ENCODE measurements around the gene JMJD1C. TPM values are rescaled to one million over a fixed set of nuclear protein-coding genes. Genes with fewer than 3 reads are reported as not detected.

The JMJD1C gene
- total RNA-seq, 1 donor from 2014 or later = 186 TPM

DNA sequence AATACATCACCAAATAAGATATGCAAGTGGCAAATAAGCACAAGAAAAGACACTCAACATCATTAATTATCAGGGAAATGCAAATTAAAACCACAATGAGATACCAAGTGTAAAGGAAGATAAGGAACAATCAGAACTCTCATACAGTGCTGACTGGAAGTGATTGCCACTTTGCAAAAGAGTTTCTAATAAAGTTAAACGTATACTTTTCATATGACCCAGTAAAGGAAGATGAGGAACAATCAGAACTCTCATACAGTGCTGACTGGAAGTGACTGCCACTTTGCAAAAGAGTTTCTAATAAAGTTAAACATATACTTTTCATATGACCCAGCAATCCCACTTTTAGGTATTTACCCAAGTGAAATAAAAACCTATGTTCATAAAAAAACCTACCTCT, 12.2 kb upstream of the JMJD1C start:
- DNase-seq = no peak

DNA sequence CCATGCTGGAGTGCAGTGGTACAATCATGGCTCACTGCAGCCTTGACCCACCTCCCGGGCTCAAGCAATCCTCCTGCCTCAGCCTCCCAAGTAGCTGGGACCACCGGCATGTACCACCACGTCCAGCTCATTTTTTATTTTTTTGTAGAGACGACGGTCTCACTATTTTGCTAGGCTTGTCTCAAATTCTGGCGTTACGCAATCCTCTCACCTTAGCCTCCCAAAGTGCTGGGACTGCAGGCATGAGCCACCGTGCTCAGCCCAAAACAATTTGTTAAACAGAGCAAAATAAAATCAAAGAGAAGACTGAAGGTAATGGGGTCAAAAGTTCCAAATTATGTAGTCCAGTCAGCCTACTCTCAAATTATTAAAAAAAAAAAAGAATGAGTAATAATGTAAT, 8.7 kb upstream of the JMJD1C start:
- DNase-seq = no peak

DNA sequence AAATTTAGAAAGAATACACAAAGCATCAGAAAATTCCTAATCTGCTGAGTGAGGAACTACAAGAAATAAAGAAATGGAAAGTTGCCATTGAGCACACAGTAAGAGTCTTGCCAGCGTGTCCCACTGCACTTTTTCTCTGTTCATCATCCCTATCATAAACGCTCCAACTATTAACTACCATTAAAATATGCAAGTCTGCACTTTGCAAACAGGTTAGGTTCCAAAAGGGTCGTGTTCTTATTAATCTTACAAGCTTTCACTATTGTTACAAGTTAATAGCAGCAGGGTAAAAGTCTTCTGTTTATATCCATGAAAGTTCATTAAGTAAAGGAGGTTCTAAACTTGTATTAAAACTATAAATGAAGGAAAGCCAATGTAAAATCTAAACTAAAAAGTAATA, 5.2 kb upstream of the JMJD1C start:
- DNase-seq = no peak

DNA sequence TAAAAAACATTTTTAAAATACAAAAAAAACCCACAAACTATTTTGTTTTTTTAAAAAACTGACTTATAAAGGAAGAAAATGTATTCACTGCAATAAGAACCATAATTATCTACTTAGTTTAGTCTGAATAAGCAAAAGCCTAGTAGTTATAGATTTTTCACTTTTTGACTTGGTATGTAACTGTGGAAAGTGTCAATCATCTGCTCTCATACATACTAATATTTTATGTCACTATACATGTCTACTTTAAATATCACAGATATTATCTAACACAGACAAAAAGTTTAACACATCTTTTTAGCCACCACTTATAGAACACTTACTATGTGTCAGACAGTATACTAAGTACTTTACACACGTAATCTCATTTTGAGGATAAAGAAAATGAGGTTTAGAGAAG, 3.2 kb upstream of the JMJD1C start:
- no peak for DNase-seq

DNA sequence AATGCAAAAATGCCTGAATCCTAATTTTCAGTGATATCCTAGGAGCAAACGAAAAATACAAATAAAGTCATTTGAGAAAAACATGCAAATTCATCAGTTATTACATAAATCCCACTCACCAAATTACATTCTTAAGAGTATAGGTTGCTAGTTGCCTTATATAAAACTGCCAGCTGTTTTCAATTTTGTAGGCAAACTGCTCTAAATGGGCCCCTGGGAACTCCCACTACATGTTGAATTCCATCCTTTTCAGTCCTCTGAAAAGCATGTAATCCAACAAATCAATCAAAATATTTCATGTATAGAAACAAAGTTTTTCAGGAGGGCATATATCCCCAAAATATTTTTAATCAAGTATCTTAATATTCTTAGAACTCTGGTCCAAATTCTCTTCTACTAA, 2.1 kb upstream of the JMJD1C start:
- no peak for DNase-seq

DNA sequence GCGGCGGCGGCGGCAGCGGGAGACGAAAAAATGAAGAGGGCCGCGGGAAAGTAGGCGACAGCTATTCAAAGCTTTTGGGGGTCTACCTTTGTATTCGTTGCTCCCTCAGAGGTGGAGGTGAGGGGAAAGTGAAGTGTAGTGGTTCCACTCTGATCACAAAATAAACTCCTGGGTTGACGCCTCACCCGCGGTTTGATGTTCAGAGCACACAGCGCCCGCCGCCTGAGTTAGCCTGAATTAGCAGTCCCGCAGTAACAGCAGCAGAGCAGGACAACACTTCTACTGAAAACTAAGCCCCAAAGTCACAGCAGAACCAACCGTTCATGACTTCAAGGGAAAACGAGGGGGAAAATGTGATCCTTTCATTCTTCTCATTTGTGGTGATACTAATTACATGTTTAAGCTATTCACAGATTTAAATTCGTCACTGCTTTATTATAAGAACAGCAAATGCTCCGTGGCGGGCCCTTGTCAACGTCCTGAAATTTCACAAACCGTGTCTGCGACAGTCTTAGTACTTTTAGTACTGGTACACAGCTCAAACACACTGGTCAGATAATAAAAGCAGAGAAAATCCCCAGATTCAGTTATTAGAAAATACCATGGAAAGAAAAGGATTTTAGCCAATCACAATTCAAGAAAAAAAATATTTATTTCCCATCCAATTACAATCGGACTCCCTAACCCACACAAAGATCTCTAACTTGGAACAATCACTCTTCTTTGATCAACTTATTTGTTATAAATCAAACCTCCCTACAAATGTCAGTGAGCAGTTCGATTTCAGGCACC, 563 bp upstream of the JMJD1C start:
- peak; percentile 56 for DNase-seq

DNA sequence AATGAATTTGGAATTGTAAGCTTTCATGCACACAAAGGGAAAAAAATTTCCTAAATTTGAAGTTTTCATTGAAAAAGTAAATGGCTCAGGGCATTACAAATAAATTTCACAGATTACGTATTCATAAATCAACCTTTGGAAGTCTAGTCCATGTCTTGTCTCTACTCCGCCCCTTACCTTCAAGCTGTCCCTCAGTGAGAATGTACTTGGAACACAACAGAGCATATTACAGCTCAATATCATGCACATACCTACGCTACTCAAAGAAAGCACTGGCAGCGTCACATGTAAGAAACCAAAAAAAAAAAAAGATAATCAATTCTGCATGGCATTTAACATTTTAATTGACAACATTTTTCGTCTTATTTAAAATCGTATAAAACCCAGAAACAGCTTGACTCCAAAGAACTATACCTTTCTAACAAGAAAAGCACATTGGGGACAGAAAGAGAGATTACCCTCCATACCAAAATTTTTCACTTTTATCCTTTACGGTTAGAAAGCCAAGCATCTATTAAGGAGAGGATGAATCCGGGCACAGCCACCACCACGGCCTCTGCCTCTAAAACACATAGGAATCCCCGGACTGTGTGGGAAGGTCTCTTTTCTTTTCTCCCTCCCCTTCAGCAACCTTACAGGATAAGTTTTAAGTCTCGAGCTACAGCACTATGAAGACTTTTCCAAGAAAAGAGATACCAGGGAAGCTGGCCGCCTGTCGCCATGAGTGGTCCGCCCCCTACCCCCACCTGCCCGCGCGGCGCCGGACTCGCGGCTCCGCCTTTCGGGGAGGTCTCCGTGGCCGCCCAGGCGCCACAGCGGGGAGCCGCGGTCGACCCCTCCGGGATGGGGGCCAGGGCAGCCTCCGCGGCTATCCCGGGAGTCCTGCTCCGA, 1.1 kb downstream of the JMJD1C start:
- DNase-seq = peak; percentile 45

DNA sequence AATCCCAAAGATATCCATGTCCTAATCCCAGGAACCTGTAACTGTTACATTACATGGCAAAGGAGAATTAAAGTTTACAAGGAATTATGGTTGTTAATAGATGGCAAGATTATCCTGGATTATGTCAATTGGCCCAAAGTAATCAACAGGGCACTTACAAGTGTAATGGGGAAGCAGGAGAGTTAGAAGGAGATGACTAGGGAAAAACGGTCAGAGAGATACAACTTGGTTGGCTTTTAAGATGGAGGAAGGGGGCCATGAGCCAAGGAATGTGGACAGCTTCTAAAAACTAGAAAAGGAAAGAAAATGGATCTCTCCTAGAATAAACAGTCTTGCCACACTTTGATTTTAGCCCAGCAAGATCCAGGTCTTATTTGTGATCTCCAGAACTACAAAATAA, 3.3 kb downstream of the JMJD1C start:
- no peak for DNase-seq

DNA sequence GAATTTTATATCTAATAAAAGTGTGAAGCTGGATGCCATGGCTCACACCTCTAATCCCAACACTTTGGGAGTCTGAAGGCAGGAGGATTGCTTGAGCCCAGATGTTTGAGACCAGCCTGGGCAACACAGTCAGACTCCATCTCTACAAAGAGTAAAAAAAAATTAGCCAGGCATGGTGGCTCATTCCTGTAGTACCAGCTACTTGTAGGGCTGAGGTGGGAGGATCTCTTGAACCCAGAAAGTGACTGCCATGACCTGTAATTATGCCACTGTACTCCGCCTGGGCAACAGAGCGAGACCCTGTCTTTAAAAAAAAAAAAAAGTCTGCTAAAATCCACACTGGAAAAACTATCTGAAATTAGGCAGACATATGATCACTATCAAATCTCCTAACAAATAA, 7.6 kb downstream of the JMJD1C start:
- DNase-seq = no peak

DNA sequence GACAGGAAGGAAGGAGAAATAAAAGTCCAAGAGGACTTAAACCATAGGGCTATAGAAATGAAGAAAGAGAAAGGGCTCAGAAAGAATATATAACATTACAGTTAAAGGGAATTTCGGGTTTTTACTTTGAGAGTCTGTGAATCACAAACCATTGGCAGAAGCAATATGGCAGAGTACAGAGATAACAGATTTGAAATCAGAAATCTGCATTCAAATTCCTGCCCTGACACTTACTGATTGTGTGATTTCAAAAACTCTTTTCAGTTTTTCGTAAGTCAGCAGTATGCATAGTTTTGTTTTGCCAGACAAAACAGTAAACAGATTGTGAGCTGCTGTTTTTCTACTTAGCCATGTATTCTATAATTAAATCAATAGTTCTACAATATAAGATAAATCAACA, 8.2 kb downstream of the JMJD1C start:
- no peak for DNase-seq

DNA sequence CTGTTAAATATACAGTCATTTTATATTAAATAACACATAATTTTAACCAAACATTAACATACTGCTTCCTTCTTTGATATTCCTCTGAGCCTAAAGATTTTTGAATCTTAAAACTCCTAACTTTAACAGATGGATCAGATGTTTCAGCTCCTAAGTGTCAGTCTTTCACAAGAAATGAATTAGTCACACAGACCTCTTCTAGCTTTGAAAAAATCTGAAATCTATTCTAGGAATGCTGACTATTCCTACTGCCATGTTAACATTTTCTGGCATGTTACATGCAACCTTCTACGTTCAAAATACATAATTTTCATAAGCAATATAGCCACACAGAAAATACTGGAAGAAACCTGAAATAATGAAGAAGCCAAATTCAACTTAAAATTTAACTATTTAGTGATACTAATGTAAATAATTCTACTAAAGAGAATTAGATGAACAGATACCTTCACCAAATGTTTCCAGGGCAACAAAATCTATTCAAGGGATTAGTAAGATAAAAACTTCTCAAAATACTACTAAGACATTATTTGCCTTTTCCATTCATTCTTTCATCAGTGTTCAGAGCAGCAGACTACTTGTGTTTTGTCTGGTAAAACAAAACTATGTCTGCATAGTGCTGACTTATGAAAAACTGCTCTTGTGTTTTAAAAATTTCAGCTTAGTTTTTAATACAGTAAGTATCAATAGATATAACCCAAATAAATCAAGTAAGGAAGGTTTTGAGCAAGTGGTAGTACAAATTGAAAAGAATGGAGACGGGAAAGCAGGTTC, 9.2 kb downstream of the JMJD1C start:
- DNase-seq = no peak

DNA sequence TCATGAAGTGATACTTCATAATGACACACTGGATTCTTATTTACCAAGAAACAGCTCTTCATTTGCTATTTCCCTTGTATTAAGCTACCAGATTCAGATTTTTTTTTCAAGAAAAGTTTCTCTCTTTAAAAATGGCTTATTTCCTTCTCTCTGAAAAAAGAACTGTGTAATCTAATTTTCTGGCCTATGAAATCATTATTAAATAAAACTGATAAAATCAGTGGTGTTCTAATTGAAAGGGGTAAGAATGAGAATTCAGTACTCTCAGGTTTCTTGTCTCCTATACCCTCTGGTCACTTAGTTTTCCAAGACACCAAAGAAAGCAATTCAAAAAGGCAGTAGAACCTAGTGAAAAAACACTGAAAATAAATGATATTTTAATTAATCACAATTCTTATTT, 10.3 kb downstream of the JMJD1C start:
- no peak for DNase-seq

DNA sequence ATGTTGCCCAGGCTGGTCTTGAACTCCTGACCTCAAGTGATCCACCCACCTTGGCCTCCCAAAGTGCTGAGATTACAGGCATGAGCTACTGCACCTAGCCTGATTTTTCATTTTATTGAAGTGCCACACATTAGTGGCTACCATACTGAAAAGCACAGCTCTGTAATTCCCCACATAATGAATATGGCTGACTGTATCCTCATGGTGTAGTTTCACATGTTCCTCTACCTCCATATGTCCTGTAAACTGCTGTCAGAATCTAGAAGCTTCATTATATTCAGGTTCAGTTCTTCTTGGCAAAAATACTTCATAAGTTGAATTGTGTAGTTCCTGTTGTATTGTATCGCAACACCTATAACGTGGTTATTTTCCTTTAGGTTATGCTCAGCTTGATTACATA, 11.1 kb downstream of the JMJD1C start:
- DNase-seq = no peak

DNA sequence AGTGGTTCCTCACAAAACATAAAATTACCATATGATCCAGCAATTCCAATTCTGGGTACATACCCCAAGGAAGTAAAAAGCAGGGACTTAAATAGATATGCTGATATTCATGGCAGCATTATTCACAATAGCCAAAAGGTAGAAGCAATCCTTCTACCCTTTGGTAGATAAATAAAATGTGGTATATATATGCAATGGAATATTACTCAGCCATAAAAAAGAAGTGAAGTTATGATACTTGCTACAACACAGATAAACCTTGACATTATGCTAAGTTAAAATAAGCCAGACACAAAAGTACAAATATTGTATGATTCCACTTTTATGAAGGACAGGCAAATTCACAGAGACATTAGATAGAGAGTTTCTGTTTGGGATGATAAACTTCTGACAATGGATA, 13.3 kb downstream of the JMJD1C start:
- no peak for DNase-seq

DNA sequence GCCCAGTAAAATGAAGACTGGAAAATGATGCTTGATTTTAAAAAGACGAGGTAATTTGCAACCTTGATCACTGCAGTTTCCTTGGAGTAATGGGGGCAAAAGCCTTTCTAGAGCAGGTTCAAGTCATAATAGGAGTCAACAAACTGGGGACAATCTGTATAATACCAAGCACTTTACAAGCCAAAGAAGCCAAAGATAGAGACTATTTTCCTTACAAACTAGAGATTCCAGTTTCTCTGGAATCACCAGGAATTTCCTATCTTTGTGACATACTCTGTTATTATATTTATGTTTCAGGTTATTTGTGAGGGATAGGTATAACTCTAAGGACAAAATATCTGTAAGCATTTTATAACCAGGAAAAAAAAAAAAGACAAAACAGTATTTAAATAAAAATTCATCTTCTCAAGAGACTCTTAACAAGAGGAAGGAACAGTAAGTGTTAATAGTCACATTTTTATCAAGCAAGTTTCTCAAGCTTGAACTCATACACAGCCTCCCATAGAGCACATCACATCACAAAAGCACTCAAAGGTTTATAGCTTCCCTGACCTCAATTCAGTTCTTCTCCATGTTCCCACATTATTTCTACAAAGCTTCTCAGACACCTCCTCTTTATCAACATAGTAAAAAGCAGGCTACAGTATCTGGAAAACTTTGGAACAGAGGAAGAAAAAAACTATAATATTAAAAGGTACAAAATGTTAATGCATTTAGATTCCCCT, 18.9 kb downstream of the JMJD1C start:
- DNase-seq = no peak

DNA sequence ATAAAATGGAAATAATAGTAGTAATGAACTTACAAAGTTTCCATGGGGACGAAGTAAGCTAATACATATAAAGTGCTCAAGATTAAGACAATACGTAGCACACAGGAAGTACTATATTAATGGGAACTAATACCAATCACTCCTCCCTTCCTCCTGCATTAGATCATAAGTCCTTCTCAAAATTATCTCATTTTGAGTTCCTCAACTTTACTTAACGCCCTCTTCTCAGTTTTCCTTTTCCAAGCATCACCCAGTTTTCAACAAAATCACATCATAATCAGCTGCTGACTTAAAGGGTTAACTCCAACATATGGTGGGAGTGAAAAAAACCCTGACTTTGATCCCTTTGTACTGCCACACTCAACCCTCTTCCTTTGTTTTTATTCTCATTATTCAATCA, 24.4 kb downstream of the JMJD1C start:
- DNase-seq = no peak

DNA sequence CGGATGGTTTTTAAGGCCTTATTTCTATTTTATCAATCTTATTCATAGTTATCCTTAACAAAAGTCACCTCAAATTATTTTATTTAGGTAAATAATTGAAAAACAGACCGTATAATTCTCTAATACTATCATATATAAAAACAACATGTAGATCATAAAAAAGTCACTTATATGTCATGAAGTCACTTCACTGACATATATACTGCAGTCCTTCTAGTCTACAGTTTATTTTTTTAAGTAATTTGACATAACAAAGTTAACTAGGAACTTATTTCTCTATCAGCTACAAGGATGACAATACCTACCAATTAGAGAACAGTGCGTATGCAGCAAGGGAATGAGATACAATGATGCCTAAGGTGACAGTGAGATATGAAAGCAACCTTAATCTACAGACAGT, 26.2 kb downstream of the JMJD1C start:
- no peak for DNase-seq

DNA sequence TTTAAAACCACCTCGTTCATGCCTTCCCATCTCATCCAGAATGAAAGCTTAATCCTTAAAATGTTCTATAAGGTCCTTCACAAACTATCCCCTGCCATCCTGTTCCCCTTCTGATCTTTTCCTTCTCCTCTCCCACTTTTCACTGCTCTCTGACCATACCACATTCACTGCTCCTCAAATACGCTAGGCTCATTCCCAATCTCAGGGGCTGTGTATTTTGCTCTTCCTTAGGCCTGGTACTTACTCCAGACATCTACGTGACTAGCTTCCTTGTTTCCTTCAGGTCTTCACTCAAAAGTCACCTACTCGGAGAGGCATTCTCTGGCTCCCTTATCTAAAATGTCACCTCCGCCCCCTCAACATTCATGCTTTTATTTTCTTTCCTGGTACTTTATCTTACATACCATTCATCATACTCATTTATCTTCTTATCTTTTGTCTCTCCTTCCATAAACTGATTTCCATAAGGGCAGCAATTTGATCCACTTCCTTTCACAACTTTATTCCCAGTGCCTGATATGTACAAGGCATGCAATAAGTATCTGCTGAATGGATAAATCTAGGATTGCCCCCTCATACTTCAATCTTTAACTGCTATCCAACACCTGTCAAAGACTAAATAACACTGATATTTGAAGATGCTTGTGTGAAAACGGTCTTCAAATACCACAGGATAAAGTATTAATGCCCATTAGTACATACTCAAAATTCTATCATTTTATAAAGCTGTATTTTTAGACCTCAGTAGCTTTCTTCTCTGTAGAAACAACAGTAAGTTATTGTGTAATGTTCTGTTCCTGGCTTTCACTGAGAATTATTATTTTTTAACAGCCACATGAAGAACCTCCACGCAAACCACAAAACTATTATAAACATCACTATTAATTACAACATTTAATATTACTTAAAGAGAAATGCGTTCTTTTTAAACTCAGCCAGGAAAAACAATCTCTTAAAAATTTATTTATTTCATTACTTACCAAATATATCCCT, 27.0 kb downstream of the JMJD1C start:
- DNase-seq = no peak

DNA sequence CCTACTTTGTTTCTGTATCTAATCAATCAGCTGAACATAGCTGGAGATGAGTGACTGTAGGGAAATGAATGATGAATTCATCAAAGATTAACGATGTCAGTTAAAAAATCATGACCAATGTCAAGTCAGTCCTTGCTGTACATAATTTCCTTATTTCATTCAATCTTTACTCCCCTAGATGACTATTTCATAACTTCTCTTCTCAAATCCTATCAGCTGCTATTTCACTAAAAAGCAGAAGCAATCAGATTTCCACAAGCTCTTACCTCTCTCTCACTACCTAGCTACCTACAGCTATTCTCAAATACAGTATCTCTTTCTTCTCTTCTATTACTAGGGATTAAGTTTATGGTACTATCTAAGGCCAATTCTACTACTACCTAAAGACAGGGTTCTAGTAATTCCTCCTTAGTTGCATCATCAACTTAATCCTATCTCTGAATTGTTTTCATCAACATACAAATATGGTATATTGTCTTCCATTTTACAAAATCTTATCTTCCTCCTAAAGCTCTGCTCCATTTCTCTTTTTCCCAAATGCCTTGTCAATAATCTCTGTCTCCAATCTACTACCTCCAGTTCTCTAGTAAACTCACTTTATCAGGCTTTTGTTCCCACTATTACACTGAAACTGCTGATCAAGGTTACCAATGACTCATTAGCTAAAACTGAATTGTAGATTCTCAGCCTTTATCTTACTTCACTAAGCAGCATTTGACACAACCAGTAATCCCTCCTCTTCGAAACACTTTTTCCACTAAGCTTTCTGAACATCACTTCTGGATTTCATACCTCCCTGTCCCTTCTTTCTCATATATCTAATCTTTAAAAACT, 28.4 kb downstream of the JMJD1C start:
- no peak for DNase-seq

DNA sequence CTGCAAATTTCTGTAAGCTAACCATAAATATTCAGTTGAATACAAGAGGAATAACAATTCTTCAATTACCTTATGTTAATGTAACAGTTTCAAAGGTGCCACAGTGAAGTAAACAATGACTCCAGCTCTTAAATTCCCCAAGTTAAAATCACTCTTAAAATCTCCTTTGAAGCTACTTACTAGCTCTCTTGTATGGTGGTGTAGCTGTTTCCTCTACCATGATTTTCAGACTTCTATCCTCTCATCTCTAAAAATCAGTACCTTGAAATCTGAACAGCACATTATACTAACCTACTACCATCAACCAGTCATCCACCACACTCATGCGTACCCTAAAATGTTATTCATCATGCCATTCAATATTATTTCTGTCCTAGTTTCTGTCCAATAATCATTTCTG, 29.6 kb downstream of the JMJD1C start:
- DNase-seq = no peak

Measured in skin of body (tissue), 2 donors.